ENCODE data around the gene MED29. TPM values are rescaled to one million over a fixed set of nuclear protein-coding genes. Genes with fewer than 3 reads are reported as not detected.
A peak's percentile ranks its signal among the peaks of the same experiment; 100 is the strongest.

Gene MED29
- total and polyA plus RNA-seq, 2 of the 13 experiments (the other 11 are each of a cell fraction or from before 2014, with no cell fraction given), result 14.0 to 19.7 TPM

GRCh38 chr19:39413272-39413910 lies 22.2 kb downstream of the MED29 start (continued):
- no peak for TF ChIP-seq FOXP1 (IDR thresholded peaks at IDR 0.05)
- no peak for TF ChIP-seq FOXP1 (CRISPR knock-in tag; IDR thresholded peaks at IDR 0.05)
- TF ChIP-seq NFKBIZ (CRISPR knock-in tag; IDR thresholded peaks at IDR 0.05), result no peak
- no peak for TF ChIP-seq ATAD3A (CRISPR knock-in tag; IDR thresholded peaks at IDR 0.05)
- TF ChIP-seq U2AF2 (IDR thresholded peaks at IDR 0.05; ENCODE audit: low read depth, low read length), result no peak
- TF ChIP-seq ZSCAN20 (CRISPR knock-in tag; IDR thresholded peaks at IDR 0.05; ENCODE audit: borderline replicate concordance), result no peak
- no peak for TF ChIP-seq ESRRA (CRISPR knock-in tag; IDR thresholded peaks at IDR 0.05; ENCODE audit: low read depth)
- TF ChIP-seq NFRKB (IDR thresholded peaks at IDR 0.05), result no peak
- no peak for TF ChIP-seq ZNF512 (CRISPR knock-in tag; IDR thresholded peaks at IDR 0.05)
- TF ChIP-seq TOPORS (CRISPR knock-in tag; IDR thresholded peaks at IDR 0.05), result no peak
- no peak for TF ChIP-seq MTF2 (CRISPR knock-in tag; IDR thresholded peaks at IDR 0.05; ENCODE audit: borderline replicate concordance)
- TF ChIP-seq ZNF20 (CRISPR knock-in tag; IDR thresholded peaks at IDR 0.05), result no peak
- TF ChIP-seq ZNF276 (CRISPR knock-in tag; IDR thresholded peaks at IDR 0.05; ENCODE audit: low read depth), result no peak; the same call in 1 of the 2 replicates
- 0 out of 2 replicates have a peak, but pooled peaks have one; percentile 35 for TF ChIP-seq ZBTB7A (CRISPR knock-in tag; IDR thresholded peaks at IDR 0.05)
- TF ChIP-seq GATAD2A (CRISPR knock-in tag; IDR thresholded peaks at IDR 0.05), result 0 out of 2 replicates have a peak, but pooled peaks have one; percentile 4
- TF ChIP-seq ZNF33B (CRISPR knock-in tag; IDR thresholded peaks at IDR 0.05), result no peak
- no peak for TF ChIP-seq HMGXB3 (CRISPR knock-in tag; IDR thresholded peaks at IDR 0.05; ENCODE audit: borderline replicate concordance)
- no peak for TF ChIP-seq ZGPAT (CRISPR knock-in tag; IDR thresholded peaks at IDR 0.05)
- TF ChIP-seq SUZ12 (IDR thresholded peaks at IDR 0.05; ENCODE audit: low read depth, low read length), result no peak
- TF ChIP-seq SMAD1 (CRISPR knock-in tag; IDR thresholded peaks at IDR 0.05; ENCODE audit: borderline replicate concordance, low read depth), result no peak
- no peak for TF ChIP-seq ZNF562 (CRISPR knock-in tag; IDR thresholded peaks at IDR 0.05; ENCODE audit: borderline replicate concordance)
- TF ChIP-seq ZNF556 (CRISPR knock-in tag; IDR thresholded peaks at IDR 0.05; ENCODE audit: borderline replicate concordance), result no peak
- TF ChIP-seq EED (CRISPR knock-in tag; IDR thresholded peaks at IDR 0.05), result no peak

Measured in HepG2 (cell line).